Neural cell (in vitro differentiated cells): ENCODE data around the gene KRT222. TPM values are rescaled to one million over a fixed set of nuclear protein-coding genes. Genes with fewer than 3 reads are reported as not detected.
A peak's percentile ranks its signal among the peaks of the same experiment; 100 is the strongest.

Source experiments
- H2AFZ ChIP-seq: fragments of 200-600, 300-800 bp; sonication (generic), shearing (Covaris generic); 2 replicates; pipeline ENCODE4 v1.6.0; 2014; ENCODE audit warnings: low read depth, mild to moderate bottlenecking, antibody characterized with exemption, low read length, moderate library complexity
- H3F3A ChIP-seq: fragments of 200-600 bp; shearing (Covaris generic); 2 replicates; pipeline ENCODE4 v1.6.1; 2016; ENCODE audit warnings: mild to moderate bottlenecking, moderate library complexity, mixed read lengths, antibody characterized with exemption, low read length; ENCODE audit not compliant: insufficient read depth, poor library complexity, severe bottlenecking
- H3K27ac ChIP-seq: fragments of 200-600, 300-800 bp; sonication (generic), shearing (Covaris generic); 2 replicates; pipeline ENCODE4 v1.5.1; 2014; ENCODE audit warnings: mild to moderate bottlenecking, low read length, moderate library complexity
- H3K27me3 ChIP-seq: fragments of 300-800, 200-600 bp; sonication (generic), shearing (Covaris generic); 2 replicates; pipeline ENCODE4 v1.6.0; 2014; ENCODE audit warnings: mild to moderate bottlenecking, low read depth, low read length, moderate library complexity; ENCODE audit not compliant: insufficient read depth
- H3K36me3 ChIP-seq: fragments of 300-800, 200-600 bp; sonication (generic), shearing (Covaris generic); 2 replicates; pipeline ENCODE4 v1.5.1; 2014; ENCODE audit warnings: mild to moderate bottlenecking, antibody characterized with exemption, low read length, moderate library complexity; ENCODE audit not compliant: insufficient read depth
- H3K4me2 ChIP-seq: fragments of 300-800, 200-600 bp; sonication (generic), shearing (Covaris generic); 2 replicates; pipeline ENCODE4 v1.6.0; 2014; ENCODE audit warnings: mild to moderate bottlenecking, low read length
- H3K4me3 ChIP-seq: fragments of 300-800, 200-600 bp; sonication (generic), shearing (Covaris generic); 2 replicates; pipeline ENCODE4 v1.5.1; 2014; ENCODE audit warnings: mild to moderate bottlenecking, low read length, moderate library complexity
- H3K79me2 ChIP-seq: fragments of 200-600 bp; shearing (Covaris generic); replicated peaks from 2 replicates; pipeline ENCODE4 v1.6.0; 2014; ENCODE audit warnings: mild to moderate bottlenecking, low read length, moderate library complexity; ENCODE audit not compliant: insufficient read depth
- H3K9ac ChIP-seq: fragments of 300-800, 200-600 bp; sonication (generic), shearing (Covaris generic); 2 replicates; pipeline ENCODE4 v1.6.1; 2016; ENCODE audit warnings: mild to moderate bottlenecking, low read length, mixed read lengths
- H3K9me2 ChIP-seq: fragments of 200-600 bp; shearing (Covaris generic); 2 replicates; pipeline ENCODE4 v1.6.1; 2016; ENCODE audit warnings: mild to moderate bottlenecking, low read length, mixed read lengths; ENCODE audit not compliant: insufficient read depth
- H3K9me3 ChIP-seq: fragments of 200-600, 300-800 bp; sonication (generic), shearing (Covaris generic); 2 replicates; pipeline ENCODE4 v1.6.1; 2016; ENCODE audit warnings: mild to moderate bottlenecking, mixed run types, low read length, moderate library complexity, mixed read lengths
- H4K20me1 ChIP-seq: fragments of 200-600 bp; shearing (Covaris generic); 2 replicates; pipeline ENCODE4 v1.6.1; 2016; ENCODE audit warnings: mild to moderate bottlenecking, mixed run types; ENCODE audit not compliant: insufficient read depth
- EP300 ChIP-seq: fragments of 450-650 bp; conservative IDR thresholded peaks from 2 replicates; pipeline ENCODE4 v1.6.1; 2014; ENCODE audit warnings: antibody characterized with exemption, mild to moderate bottlenecking, moderate library complexity; ENCODE audit not compliant: poor library complexity, severe bottlenecking
- EZH2 ChIP-seq: fragments of 200-600, 300-800 bp; shearing (Covaris generic), sonication (generic); IDR thresholded peaks from 2 replicates; pipeline ENCODE4 v1.6.1; 2014; ENCODE audit warnings: antibody characterized with exemption, low read length, borderline replicate concordance, mild to moderate bottlenecking; ENCODE audit not compliant: insufficient read depth, poor library complexity, severe bottlenecking
- MXI1 ChIP-seq: fragments of 450-650 bp; conservative IDR thresholded peaks from 2 replicates; pipeline ENCODE4 v1.6.1; 2014; ENCODE audit warnings: antibody characterized with exemption, mild to moderate bottlenecking; ENCODE audit not compliant: poor library complexity, severe bottlenecking
- POLR2AphosphoS5 ChIP-seq: IDR thresholded peaks from 2 replicates; pipeline ENCODE4 v1.6.1; 2012
- RAD21 ChIP-seq: fragments of 450-650 bp; conservative IDR thresholded peaks from 2 replicates; pipeline ENCODE4 v1.6.1; 2014; ENCODE audit warnings: antibody characterized with exemption, mild to moderate bottlenecking, moderate library complexity
- SMC3 ChIP-seq: fragments of 450-650 bp; conservative IDR thresholded peaks from 2 replicates; pipeline ENCODE4 v1.6.1; 2014; ENCODE audit warnings: antibody characterized with exemption, mild to moderate bottlenecking, moderate library complexity; ENCODE audit not compliant: poor library complexity
- TAF1 ChIP-seq: IDR thresholded peaks from 2 replicates; pipeline ENCODE4 v1.6.1; 2012; ENCODE audit warnings: low read depth
- polyA plus RNA-seq: library from polyadenylated mRNA; depleted of rRNA; stranded (reverse); fragments of >200 nt; gene quantifications from 2 replicates; pipeline ENCODE4 v1.2.3, GENCODE V29; 2014
- TF ChIP-seq, protein P1 (sequence below): IDR thresholded peaks from 2 replicates; pipeline ENCODE4 v1.6.1; 2012; ENCODE audit warnings: borderline replicate concordance
- TF ChIP-seq, protein P2 (sequence below): fragments of 450-650 bp; IDR thresholded peaks from 2 replicates; pipeline ENCODE4 v1.5.1; 2014; ENCODE audit warnings: antibody characterized with exemption, mild to moderate bottlenecking, moderate library complexity; ENCODE audit not compliant: poor library complexity, severe bottlenecking

KRT222 gene
- polyA plus RNA-seq, 1 donor from 2014 or later, result 15.1 TPM

DNA sequence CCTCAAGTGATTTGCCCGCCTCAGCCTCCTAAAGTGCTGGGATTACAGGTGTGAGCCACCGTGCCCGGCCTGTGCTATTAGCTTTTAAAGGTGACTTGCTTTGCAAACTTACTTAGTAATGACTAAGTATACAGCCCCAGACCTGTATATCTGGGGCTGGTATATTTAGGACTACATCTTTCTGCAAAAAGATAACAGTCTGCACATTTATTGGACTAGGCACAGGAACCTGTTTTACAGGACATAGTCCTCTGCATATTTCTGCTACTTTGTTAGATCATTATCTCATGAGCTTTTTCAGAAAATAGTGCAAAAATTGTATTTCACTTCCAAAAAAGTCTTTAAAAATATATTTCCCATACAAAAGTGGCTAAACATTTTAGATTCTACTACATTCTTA, 37.3 kb upstream of the KRT222 start:
- H3K27ac ChIP-seq, result no peak overlapping the region
- TF ChIP-seq TAF1 (no peak), MXI1 (no peak), EZH2 (no peak), EP300 (no peak), POLR2AphosphoS5 (no peak), SMC3 (no peak), RAD21 (no peak)
- TF ChIP-seq, protein P1, sequence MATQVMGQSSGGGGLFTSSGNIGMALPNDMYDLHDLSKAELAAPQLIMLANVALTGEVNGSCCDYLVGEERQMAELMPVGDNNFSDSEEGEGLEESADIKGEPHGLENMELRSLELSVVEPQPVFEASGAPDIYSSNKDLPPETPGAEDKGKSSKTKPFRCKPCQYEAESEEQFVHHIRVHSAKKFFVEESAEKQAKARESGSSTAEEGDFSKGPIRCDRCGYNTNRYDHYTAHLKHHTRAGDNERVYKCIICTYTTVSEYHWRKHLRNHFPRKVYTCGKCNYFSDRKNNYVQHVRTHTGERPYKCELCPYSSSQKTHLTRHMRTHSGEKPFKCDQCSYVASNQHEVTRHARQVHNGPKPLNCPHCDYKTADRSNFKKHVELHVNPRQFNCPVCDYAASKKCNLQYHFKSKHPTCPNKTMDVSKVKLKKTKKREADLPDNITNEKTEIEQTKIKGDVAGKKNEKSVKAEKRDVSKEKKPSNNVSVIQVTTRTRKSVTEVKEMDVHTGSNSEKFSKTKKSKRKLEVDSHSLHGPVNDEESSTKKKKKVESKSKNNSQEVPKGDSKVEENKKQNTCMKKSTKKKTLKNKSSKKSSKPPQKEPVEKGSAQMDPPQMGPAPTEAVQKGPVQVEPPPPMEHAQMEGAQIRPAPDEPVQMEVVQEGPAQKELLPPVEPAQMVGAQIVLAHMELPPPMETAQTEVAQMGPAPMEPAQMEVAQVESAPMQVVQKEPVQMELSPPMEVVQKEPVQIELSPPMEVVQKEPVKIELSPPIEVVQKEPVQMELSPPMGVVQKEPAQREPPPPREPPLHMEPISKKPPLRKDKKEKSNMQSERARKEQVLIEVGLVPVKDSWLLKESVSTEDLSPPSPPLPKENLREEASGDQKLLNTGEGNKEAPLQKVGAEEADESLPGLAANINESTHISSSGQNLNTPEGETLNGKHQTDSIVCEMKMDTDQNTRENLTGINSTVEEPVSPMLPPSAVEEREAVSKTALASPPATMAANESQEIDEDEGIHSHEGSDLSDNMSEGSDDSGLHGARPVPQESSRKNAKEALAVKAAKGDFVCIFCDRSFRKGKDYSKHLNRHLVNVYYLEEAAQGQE, result no peak
- TF ChIP-seq, protein P2, sequence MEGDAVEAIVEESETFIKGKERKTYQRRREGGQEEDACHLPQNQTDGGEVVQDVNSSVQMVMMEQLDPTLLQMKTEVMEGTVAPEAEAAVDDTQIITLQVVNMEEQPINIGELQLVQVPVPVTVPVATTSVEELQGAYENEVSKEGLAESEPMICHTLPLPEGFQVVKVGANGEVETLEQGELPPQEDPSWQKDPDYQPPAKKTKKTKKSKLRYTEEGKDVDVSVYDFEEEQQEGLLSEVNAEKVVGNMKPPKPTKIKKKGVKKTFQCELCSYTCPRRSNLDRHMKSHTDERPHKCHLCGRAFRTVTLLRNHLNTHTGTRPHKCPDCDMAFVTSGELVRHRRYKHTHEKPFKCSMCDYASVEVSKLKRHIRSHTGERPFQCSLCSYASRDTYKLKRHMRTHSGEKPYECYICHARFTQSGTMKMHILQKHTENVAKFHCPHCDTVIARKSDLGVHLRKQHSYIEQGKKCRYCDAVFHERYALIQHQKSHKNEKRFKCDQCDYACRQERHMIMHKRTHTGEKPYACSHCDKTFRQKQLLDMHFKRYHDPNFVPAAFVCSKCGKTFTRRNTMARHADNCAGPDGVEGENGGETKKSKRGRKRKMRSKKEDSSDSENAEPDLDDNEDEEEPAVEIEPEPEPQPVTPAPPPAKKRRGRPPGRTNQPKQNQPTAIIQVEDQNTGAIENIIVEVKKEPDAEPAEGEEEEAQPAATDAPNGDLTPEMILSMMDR, result no peak
- no peak overlapping the region for H3K4me2 ChIP-seq
- H3K36me3 ChIP-seq, result no peaks in the 10 kb centered on the region
- no peaks in the 10 kb centered on the region for H3K9me3 ChIP-seq
- H3K9ac ChIP-seq, result no peak overlapping the region
- H3F3A ChIP-seq, result no peaks in the 10 kb centered on the region
- no peaks in the 10 kb centered on the region for H3K9me2 ChIP-seq
- H2AFZ ChIP-seq, result no peak overlapping the region
- H3K4me3 ChIP-seq, result no peak overlapping the region
- no peaks in the 10 kb centered on the region for H3K79me2 ChIP-seq
- no peaks in the 10 kb centered on the region for H3K27me3 ChIP-seq
- H4K20me1 ChIP-seq, result no peaks in the 10 kb centered on the region

DNA sequence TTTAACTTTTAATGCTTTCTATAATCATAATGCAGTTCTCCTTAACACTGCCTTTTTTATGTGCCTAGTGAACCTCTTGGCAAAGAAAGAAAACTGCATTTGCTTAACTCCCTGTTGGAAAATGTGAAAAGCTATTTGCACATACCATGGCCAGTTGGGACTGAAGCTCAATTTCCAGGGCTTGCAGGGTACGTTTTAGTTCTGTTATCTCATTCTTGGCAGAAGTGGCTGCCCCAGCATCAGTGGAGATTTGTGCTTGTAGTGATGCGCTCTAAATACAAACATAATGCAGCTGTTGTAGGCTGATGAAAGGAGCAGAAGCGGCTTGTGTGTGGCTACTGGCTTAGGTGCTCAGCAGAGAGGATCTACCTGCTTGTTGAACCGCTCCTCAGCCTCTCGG, 34.9 kb upstream of the KRT222 start:
- H3K4me3 ChIP-seq, result peak overlapping the region; percentile 41
- H2AFZ ChIP-seq, result no peak overlapping the region
- TF ChIP-seq, protein P1, result no peak
- TF ChIP-seq RAD21, result no peak
- no peak for TF ChIP-seq EZH2
- TF ChIP-seq EP300, result no peak
- TF ChIP-seq MXI1, result no peak
- TF ChIP-seq, protein P2, result no peak
- H3F3A ChIP-seq, result no peaks in the 10 kb centered on the region
- H4K20me1 ChIP-seq, result no peaks in the 10 kb centered on the region
- no peaks in the 10 kb centered on the region for H3K36me3 ChIP-seq
- H3K9me2 ChIP-seq, result no peaks in the 10 kb centered on the region
- H3K27ac ChIP-seq, result peak overlapping the region; percentile 57
- no peaks in the 10 kb centered on the region for H3K79me2 ChIP-seq
- H3K9me3 ChIP-seq, result no peaks in the 10 kb centered on the region
- H3K4me2 ChIP-seq, result peak overlapping the region; percentile 51
- H3K9ac ChIP-seq, result peak overlapping the region; percentile 13
- H3K27me3 ChIP-seq, result no peaks in the 10 kb centered on the region
